ENCODE measurements around the gene PAN2.

Gene PAN2, protein sequence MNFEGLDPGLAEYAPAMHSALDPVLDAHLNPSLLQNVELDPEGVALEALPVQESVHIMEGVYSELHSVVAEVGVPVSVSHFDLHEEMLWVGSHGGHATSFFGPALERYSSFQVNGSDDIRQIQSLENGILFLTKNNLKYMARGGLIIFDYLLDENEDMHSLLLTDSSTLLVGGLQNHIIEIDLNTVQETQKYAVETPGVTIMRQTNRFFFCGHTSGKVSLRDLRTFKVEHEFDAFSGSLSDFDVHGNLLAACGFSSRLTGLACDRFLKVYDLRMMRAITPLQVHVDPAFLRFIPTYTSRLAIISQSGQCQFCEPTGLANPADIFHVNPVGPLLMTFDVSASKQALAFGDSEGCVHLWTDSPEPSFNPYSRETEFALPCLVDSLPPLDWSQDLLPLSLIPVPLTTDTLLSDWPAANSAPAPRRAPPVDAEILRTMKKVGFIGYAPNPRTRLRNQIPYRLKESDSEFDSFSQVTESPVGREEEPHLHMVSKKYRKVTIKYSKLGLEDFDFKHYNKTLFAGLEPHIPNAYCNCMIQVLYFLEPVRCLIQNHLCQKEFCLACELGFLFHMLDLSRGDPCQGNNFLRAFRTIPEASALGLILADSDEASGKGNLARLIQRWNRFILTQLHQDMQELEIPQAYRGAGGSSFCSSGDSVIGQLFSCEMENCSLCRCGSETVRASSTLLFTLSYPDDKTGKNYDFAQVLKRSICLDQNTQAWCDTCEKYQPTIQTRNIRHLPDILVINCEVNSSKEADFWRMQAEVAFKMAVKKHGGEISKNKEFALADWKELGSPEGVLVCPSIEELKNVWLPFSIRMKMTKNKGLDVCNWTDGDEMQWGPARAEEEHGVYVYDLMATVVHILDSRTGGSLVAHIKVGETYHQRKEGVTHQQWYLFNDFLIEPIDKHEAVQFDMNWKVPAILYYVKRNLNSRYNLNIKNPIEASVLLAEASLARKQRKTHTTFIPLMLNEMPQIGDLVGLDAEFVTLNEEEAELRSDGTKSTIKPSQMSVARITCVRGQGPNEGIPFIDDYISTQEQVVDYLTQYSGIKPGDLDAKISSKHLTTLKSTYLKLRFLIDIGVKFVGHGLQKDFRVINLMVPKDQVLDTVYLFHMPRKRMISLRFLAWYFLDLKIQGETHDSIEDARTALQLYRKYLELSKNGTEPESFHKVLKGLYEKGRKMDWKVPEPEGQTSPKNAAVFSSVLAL

DNA sequence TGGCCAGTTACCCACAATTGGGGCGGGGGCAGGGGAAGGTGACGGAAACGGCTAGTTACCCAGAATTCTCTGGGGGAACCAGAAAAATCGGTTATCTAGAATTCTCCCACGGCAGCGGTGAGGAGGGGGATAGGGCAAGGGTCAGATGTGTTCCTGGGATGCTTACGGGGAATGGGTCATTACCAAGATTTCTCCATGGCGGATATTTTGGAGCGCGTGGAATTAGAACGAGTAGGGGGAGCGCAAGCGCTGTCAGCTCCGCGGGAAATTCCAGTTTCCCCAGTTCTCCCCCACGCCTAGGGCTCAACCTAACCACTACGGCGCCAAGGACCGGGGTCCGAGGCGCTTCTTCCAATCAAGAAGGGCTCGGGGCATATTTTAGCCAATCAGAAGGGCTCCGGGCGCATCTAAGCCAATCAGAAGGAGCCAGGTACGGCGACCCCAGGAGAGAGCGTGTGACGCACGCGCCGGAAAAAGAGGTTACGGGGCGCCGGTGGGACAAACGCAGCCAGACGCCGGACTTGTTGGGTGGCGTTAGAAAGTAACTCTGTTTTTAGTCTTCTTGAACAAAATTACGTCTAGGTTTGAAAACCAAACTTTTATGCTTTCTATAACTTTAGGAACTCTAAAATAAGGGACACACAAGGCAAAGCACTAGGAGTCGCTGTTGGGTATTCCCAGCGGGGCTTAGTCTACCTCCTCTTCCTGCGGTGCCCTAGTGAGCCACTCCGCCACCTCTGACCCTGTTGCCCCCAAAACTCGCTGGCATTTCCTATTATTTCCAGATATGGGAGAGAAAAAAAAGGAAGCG is at the start of gene PAN2:
Gene PAN2, minus strand, starts transcription at position 322 of the 811 bp plus-strand sequence. CDS start 906 bp downstream, outside the sequence.
- peak; percentile 90 to 93 for DNase-seq (ENCODE audit: low read depth in 2 of 2)

DNA sequence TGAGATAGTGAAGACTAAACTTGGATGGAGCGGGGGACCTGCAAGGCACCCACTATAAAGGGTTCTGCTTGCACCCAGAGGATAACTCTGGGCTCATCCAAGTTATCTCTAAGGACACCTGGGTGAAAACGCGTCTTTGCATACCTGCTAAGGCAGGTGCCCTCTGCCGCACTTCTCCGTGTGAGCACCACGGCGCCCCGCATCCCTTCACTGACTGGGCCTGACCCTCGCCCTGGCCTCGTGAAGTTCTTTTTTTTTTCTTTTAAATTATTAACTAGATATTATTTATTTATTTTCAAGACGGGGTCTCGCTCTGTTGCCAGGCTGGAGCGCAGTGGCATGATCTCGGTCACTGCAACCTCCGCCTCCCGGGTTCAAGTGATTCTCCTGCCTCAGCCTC is 48.8 kb upstream of the PAN2 start:
- no peak for DNase-seq (ENCODE audit: low read depth in 2 of 2)

DNA sequence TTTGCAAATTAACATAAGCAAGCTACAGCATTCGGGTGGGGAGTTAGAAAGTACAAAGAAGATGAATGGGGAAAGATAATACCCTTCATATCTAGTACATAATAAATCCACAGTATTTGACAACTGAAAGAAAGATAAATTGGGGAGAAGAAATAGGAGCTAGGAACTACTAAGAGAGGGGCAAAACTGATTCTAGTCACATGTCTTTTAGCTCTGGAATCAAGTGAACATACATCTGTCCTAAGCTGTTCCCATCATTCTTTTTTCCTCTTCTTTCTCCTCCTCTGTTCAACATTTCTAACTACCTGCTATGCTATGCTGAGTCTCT is 44.2 kb upstream of the PAN2 start:
- no peak for DNase-seq (ENCODE audit: low read depth in 2 of 2)

DNA sequence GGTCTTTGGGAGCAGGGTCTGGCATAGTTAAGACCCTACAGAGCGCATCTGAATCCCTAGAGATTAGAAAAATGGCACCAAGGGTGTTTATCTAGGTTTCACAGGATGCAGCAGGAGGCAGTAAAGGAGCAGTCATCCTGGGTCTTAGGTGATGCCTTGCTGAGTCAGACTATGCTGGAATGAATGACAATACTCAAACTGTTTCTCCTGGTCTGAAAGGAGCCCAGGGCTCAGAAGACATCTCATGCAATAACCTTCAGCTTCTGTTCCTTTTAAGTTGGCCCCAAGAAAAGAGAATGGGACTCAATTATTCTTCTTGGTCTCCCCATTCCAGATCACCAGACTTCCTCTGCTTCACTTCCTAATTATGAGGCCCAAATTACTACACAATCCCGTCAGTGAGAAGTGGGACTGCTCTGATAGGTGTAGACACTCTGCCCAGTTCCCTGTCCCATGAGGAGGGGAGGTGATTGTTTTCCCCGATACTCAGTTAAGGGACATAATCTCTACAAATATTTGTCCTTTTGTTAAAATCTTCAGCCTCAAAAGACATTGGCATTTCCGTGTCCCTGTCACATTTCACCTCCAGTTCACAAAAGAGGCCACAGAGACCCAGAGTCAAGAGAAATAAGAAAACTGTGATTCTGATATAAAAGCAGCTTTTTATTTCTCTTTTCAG is 43.6 kb upstream of the PAN2 start:
- DNase-seq (ENCODE audit: low read depth in 2 of 2), result no peak

DNA sequence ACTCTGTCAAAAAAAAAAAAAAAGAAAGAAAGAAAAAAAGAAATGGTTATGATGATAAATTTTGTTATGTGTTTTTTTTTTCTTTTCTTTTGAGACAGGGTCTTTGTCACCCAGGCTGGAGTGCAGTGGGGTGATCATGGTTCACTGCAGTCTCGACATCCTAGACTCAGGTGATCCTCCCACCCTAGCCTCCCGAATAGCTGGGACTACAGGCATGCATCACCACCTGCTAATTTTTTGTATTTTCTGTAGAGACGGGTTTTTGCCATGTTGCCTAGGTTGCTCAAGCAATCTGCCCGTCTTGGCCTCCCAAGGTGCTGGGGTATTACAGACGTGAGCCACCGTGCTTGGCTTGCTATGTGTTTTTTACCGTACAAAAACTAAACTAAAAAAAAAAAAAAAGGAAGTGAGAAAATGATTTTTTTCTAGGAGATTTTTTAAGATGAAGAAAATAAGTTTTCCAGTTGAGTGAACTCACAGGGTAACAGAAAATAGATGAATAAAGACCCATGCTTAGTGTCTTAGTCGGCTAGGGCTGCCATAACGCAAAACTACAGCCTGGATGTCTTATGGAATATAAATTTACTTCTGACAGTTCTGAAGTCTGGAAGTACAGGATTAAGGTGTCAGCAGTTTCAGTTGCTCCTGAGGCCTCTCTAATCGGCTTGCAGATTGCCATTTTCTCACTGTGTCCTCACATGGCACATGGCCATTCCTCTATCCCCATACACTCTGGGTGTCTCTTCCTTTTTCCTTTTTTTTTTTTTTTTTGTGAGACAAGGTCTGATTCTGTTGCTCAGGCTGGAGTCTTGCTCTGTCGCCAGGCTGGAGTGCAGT is 42.0 kb upstream of the PAN2 start:
- no peak for DNase-seq (ENCODE audit: low read depth in 2 of 2)

DNA sequence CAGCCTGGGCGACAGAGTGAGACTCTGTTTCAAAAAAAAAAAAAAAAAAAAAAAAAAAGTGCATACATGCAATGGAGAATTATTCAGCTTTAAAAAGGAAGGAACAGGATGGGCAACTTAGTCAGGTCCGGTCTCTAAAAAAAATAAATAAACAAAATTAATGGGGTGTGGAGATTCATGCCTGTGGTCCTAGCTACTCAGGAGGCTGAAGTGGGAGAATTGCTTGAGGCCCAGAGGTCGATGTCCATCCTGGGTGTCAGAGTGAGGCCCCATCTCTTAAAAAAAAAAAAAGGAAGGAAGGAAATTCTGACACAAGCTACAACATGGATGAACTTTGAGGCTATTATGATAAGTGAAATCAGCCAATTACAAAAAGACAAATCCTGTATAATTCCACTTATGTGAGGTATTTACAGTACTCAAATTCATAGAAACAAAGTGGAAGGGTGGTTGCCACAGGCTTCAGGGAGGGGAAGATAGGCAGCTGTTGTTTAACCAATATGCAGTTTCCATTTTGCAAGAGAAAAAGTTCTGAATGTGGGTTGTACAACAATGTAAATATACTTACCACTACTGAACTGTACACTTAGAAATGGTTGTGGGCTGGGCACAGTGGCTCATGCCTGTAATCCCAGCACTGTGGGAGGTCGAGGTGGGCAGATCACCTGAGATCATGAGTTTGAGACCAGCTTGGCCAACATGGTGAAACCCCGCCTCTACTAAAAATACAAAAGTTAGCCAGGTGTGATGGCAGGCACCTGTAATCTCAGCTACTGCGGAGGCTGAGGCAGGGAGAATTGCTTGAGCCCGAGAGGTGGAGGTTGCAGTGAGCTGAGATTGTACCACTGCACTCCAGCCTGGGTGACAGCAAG is 41.2 kb upstream of the PAN2 start:
- DNase-seq (ENCODE audit: low read depth in 2 of 2), result no peak

DNA sequence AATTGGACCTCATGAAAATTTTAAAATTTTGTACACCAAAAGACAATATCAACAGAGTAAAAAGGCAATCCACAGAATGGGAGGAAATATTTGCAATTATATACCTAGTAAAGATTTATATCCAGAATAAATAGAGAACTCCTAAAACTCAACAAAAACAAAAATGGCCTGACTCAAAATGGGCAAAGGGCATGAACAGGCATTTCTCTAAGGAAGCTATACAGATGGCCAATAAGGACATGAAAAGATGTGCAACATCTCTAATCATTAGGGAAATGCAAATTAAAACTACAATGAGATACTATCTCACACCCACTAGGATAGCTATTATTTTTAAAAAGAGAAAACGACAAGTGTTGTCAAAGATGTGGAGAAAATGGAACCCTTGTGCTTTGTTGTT is 39.7 kb upstream of the PAN2 start:
- no peak for DNase-seq (ENCODE audit: low read depth in 2 of 2)

DNA sequence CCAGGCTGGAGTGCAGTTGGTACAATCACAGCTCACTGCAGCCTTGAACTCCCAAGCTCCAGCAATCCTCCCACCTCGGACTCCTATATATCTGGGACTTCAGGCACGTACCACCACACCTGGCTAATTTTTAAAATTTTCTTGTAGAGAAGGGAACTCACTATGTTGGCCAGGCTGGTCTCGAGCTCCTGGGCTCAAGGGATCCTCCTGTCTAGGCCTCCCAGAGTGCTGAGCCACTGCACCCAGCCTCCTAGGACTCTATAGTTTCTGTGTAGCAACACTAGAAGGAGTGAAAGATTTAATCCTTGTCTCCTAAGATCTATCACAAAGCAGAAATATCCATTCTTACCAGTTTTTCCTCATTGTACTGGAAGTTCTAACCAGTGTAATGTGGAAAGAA is 33.1 kb upstream of the PAN2 start:
- no peak for DNase-seq (ENCODE audit: low read depth in 2 of 2)

DNA sequence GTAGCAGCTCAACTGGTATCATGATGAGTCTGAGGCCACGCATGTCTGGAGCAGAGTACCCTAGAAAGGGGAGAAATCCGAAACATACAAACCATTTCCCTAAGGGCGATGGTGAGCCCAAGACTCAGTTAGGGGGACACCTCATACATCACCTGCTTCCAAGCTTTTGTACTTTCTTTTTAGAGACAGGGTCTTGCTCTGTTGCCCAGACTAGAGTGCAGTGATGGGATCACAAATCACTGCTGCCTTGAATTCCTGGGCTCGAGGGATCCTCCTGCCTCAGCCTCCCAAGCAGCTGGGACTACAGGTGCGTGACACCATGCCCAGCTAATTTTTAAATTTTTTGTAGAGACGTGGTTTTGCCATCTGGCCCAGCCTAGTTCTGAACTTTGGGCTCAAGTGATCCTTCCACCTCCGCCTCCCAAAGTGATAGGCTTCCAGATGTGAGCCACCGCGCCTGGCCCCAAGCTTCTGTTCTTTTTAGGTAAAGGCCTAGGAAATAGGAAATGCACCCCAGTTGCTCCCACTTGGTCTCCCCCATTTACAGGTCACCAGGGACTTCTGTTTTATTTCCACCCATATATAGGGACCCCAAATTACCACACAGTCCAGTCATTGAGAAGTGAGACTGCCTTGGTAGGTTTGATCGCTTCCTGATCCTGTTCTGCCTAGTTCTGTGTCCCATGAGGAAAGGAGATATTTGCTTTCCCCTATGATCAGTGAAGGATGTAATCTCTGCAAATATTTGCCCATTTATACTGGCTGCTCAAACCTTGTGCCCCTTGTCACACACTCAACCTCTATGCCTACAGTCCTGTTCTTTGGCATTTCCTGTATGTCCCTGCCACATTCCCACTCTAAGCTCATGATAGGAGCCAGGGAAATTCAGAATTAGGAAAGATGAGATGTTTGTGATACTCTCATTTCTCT is 28.6 kb upstream of the PAN2 start, which contains the start of gene APOF:
Gene APOF, minus strand, starts transcription at position 728 of the 930 bp plus-strand sequence. Its CDS starts 112 bp downstream, at position 616.
- no peak for DNase-seq (ENCODE audit: low read depth in 2 of 2)

DNA sequence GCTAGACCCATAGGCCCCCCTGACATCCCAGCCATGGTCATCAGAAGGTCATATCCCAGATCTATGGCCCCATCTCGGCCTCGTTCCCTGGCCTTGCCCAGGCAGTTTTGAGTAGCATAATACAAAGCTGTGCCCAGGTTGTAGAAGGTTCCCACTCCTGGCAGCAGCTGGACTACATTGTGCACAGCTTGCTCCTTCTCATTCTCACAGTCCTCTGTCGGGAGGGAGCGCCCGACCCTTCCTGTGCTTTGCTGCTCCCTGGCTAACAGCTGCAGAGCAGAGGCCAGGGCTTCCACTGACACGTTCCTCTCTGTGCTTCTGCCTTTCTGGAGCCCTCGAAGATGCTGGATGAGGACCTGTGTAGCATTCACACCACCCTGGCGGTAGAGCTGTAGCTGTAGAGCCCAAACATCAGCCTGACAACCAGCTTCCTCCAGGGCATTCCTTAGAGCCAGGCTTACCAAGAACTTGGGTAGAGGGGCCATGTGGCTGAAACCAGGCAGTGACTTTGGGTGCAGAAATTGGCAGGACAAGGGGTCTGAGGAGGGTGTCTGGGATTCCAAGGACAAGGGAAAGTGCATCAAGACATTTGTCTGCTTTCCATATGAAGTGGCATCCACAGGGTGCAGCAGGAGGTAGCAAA is 27.8 kb upstream of the PAN2 start:
- no peak for DNase-seq (ENCODE audit: low read depth in 2 of 2)

DNA sequence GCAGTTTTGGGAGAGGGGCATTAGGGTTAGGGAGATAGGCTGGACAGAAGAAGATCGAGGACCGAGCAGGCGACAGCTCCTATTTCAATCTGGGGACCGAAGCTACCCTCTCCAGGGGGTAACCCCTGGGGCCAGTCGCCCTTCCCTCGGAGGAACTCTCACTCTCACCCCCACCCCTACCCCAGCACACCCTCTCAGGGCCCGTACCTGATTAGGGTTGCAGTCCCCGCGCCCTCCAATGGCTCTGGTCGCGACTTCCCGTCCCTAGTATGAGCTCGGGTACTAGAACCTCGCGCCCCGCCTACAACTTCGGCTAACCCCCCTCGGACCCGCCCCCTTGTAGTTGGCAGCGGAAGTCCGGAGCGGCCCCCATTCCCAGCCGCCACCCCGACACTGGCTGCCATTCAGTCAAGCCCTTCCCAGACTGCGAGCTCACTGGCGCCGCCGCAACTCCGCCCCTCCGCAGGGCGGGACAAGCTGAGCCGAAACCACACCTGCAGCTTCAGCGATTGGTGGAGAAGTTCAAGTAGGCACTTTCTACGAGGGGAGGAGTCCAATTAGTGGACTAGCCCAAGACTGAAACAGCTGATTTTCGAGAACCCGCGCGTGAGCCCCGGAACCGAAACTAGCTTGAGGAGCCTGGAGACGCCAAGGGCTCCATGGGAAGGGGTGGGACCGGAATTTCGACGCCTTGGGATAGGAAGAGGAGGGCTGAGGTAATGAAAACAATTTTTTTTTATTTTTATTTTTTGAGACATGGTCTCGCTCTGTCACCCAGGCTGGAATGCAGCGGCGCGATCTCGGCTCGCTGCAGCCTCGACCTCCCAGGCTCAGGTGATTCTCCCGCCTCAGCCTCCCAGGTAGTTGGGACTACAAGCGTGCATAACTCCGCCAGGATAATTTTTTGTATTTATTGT is 26.3 kb upstream of the PAN2 start, which contains the start of gene STAT2:
Gene STAT2, minus strand, starts transcription at position 257 of the 917 bp plus-strand sequence. CDS start 3,536 bp downstream, outside the sequence.
- DNase-seq (ENCODE audit: low read depth in 2 of 2), result peak; percentile 99 to 100

DNA sequence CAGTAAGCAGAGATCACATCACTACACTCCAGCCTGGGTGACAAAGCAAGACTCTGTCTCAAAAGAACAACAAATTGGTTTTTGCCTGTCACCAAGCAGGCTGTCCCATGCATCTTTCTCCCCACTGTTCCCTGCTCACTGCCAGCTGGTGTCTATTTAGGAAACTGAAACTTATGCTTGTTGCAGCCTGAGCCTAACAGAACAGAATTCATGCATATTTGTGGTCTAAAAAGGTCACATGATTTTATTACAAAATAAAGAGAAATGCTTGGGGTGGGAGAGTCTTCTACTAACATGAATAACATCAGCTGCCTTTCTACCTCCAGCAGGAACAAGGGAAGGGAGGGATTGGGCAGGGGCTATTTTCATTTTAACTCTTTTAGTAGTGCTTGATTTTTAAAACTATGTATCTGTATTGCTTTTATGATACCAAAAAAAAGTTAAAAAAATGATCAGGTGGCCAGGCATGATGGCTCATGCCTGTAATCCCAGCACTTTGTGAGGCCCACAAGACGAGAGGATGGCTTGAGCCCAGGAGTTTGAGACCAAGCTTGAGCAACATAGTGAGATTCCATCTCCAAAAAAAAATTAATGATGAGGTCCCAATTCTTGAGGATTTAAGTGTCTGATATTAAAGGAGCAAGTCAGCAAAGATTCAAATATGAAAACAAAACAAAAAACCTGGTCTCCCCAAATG is 25.2 kb upstream of the PAN2 start:
- DNase-seq (ENCODE audit: low read depth in 2 of 2), result no peak

DNA sequence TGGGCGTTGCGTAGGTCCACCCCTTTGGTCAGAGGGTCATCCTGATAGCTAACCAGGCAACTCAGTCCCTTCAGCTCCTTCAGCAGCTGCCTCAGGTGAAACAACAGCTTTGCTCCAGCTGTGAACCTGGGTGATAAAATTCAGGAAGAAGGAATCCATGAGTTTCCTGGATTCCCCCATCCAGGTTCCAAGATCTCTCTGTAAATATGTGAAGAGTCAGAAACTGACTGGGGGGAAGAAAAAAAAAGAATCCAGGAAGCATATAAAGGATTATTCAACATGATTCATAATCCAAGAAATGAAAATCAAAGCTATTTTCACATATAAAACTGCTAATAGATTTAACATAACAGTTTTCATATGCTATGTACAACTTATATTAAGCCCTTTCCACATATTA is 17.5 kb upstream of the PAN2 start:
- no peak for DNase-seq (ENCODE audit: low read depth in 2 of 2)

DNA sequence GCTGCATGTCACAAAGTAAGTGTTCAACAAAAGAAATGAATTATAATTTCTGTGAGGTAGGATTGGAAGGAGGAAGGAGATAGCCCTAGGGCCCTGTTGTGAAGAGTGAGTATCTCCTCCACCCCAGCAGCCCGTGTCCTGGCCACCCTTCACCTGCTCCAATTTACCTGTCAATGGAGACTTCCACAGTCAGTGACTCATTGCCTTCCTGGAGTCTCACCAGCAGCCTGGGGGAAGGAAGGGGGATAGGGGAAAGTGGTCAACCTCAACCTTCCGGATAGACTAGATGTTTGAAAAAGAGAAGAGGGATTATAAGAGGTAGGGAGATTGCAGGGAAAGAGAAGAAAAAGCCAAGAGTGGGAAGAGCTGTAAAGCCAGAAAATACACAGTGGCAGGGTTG is 16.9 kb upstream of the PAN2 start:
- DNase-seq (ENCODE audit: low read depth in 2 of 2), result no peak

DNA sequence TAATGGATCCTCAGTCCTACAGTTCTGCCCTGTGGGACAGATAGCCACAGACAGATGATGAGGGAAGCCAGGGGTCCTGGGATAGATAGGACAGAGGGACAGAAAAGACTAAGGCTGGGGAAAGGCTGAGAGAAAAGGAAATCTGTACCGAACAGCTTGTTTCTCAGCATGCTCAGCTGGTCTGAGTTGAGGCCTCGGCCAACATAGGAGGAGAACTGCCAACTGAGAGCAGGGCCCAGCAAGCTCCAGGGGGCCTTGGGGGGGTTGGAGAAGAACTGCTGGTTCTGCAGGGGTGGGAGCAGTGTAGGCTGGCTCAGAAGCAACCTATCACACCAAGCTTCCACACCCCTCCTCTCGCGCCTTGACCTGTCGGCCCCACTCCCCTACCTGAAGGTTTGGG is 15.0 kb upstream of the PAN2 start:
- DNase-seq (ENCODE audit: low read depth in 2 of 2), result no peak
